Smooth muscle cell (in vitro differentiated cells): Measurements from ENCODE around the gene CXCL6. TPM values are rescaled to one million over a fixed set of nuclear protein-coding genes. Genes with fewer than 3 reads are reported as not detected.

ENCODE experiments used
- DNase-seq: peaks from one replicate; lab custom pipeline; 2025; ENCODE audit not compliant: unreplicated experiment; lab: John Stamatoyannopoulos, UW
- H2AFZ ChIP-seq: fragments of 200-600 bp; sonication (generic); 2 replicates; pipeline ENCODE4 v1.6.0; 2016; ENCODE audit warnings: antibody characterized with exemption, low read depth, mild to moderate bottlenecking
- H3F3A ChIP-seq: fragments of 200-600 bp; sonication (generic); 2 replicates; pipeline ENCODE4 v1.6.0; 2017; ENCODE audit warnings: antibody characterized with exemption, low read depth
- H3K27ac ChIP-seq: fragments of 200-600 bp; sonication (generic); 2 replicates; pipeline ENCODE4 v1.5.1; 2016; ENCODE audit warnings: low read depth, mild to moderate bottlenecking
- H3K27me3 ChIP-seq: fragments of 200-600 bp; sonication (generic); 2 replicates; pipeline ENCODE4 v1.6.1; 2016; ENCODE audit warnings: low read depth, mild to moderate bottlenecking
- H3K36me3 ChIP-seq: fragments of 200-600 bp; sonication (generic); 2 replicates; pipeline ENCODE4 v1.5.1; 2016; ENCODE audit warnings: low read depth
- H3K4me1 ChIP-seq: fragments of 200-600 bp; sonication (generic); 2 replicates; pipeline ENCODE4 v1.5.1; 2016; ENCODE audit warnings: low read depth
- H3K4me2 ChIP-seq: fragments of 200-600 bp; sonication (generic); 2 replicates; pipeline ENCODE4 v1.6.0; 2016; ENCODE audit warnings: mild to moderate bottlenecking
- H3K4me3 ChIP-seq: fragments of 200-600 bp; sonication (generic); 2 replicates; pipeline ENCODE4 v1.5.1; 2016; ENCODE audit warnings: mild to moderate bottlenecking
- H3K79me2 ChIP-seq: fragments of 200-600 bp; sonication (generic); 2 replicates; pipeline ENCODE4 v1.6.0; 2016; ENCODE audit warnings: low read depth, mild to moderate bottlenecking
- H3K9ac ChIP-seq: fragments of 200-600 bp; sonication (generic); 2 replicates; pipeline ENCODE4 v1.6.0; 2016; ENCODE audit warnings: low read depth
- H3K9me3 ChIP-seq: fragments of 200-600 bp; sonication (generic); replicated peaks from 2 replicates; pipeline ENCODE4 v1.5.1; 2016; ENCODE audit warnings: low read depth
- H4K20me1 ChIP-seq: fragments of 200-600 bp; sonication (generic); 2 replicates; pipeline ENCODE4 v1.6.0; 2016; ENCODE audit warnings: low read depth
- CTCF ChIP-seq: fragments of 200-600 bp; sonication (generic); IDR thresholded peaks from 2 replicates; pipeline ENCODE4 v1.5.1; 2017; ENCODE audit warnings: borderline replicate concordance, mild to moderate bottlenecking, antibody characterized with exemption; ENCODE audit not compliant: insufficient read depth, poor library complexity, severe bottlenecking
- WGBS: methylation state at CpG from one replicate; pipeline ENCODE4 v1.1.7; 2016; ENCODE audit warnings: low lambda C conversion rate; 5-methylcytosine and 5-hydroxymethylcytosine counted together
- polyA plus RNA-seq: library from polyadenylated mRNA; unstranded; fragments of >200 nt; fragmentation: Nextera tagmentation; extraction: Ambion mirVana; gene quantifications from 2 replicates; pipeline ENCODE4 v1.2.1, GENCODE V29; 2016
- total RNA-seq: library from RNA; depleted of rRNA; stranded (reverse); fragments of >200 nt; gene quantifications from 2 replicates; pipeline ENCODE4 v1.2.3, GENCODE V29; 2014

The CXCL6 gene
- total and polyA plus RNA-seq, 2 experiments from 2014 or later: 30.6 to 31.7 TPM

DNA sequence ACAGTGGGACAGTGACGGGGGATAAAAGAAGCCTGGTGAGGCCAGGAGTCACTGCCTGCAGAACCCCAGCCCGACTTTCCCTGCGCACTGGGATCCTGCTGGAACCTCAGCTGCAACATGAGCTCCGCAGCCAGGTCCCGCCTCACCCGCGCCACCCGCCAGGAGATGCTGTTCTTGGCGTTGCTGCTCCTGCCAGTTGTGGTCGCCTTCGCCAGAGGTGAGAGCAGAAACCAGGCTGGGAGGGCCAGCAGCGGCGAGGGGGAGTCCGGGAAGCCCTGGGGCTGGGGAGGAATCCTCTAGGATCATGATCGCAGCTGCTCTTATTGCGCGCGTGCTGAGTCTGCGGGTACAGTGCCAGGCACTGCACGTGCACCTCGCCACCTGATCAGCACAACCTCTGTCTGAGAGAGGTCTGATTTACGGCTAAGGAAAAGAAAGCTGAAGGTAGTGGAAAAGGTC is 16.8 kb downstream of the CXCL6 start, which contains the start of gene PF4V1:
PF4V1 (plus strand) TSS at position 51 of the 459 bp plus-strand sequence; CDS start at position 118, 67 bp downstream.
- Histone ChIP-seq H3K36me3 (no peaks in the 10 kb centered on the region), H3F3A (no peaks in the 10 kb centered on the region), H2AFZ (no peak within 1 kb of the TSS), H4K20me1 (no peaks in the 10 kb centered on the region), H3K4me2 (peak within 1 kb of the TSS; percentile 62), H3K4me1 (no peaks in the 10 kb centered on the region), H3K79me2 (no peaks in the 10 kb centered on the region), H3K4me3 (no peak within 1 kb of the TSS), H3K27me3 (peaks cover 36% of the 10 kb centered on the region), H3K27ac (no peak within 1 kb of the TSS), H3K9ac (no peak within 1 kb of the TSS), H3K9me3 (no peaks in the 10 kb centered on the region)
- 37% methylated on average over 22 of the region's 22 CpGs for WGBS
- TF ChIP-seq CTCF: no peak
- DNase-seq: no peak

- H3K9me3 ChIP-seq: no peaks in the 10 kb centered on the region
- peak overlapping the region; percentile 62 for H3K4me2 ChIP-seq
- no peaks in the 10 kb centered on the region for H3K36me3 ChIP-seq
- no peaks in the 10 kb centered on the region for H3K4me1 ChIP-seq
- no peak overlapping the region for H2AFZ ChIP-seq
- peaks cover 30% of the 10 kb centered on the region for H3K27me3 ChIP-seq
- H3K27ac ChIP-seq: no peak overlapping the region
- H3K9ac ChIP-seq: no peak overlapping the region
- no peaks in the 10 kb centered on the region for H4K20me1 ChIP-seq
- H3K79me2 ChIP-seq: no peaks in the 10 kb centered on the region
- no peak for DNase-seq
- no peak for TF ChIP-seq CTCF
- H3K4me3 ChIP-seq: no peak overlapping the region
- WGBS: 40% methylated on average over 7 of the region's 8 CpGs
- H3F3A ChIP-seq: peaks cover 3% of the 10 kb centered on the region
Measured at GRCh38 chr4:73853718-73854473, 17.4 kb downstream of the CXCL6 start.

GRCh38 chr4:73855406-73855805 is 18.9 kb downstream of the CXCL6 start:
- no peaks in the 10 kb centered on the region for H3K9me3 ChIP-seq
- H3K79me2 ChIP-seq: no peaks in the 10 kb centered on the region
- H3K27me3 ChIP-seq: peaks cover 30% of the 10 kb centered on the region
- no peaks in the 10 kb centered on the region for H4K20me1 ChIP-seq
- no peak overlapping the region for H3K9ac ChIP-seq
- H3K36me3 ChIP-seq: no peaks in the 10 kb centered on the region
- no peak overlapping the region for H3K4me2 ChIP-seq
- no peak for TF ChIP-seq CTCF
- DNase-seq: no peak
- no peaks in the 10 kb centered on the region for H3K4me1 ChIP-seq
- no peak overlapping the region for H2AFZ ChIP-seq
- H3K27ac ChIP-seq: no peak overlapping the region
- H3F3A ChIP-seq: peaks cover 6% of the 10 kb centered on the region
- no peak overlapping the region for H3K4me3 ChIP-seq
- 86% methylated on average over 4 of the region's 4 CpGs for WGBS

- H3K4me2 ChIP-seq: no peak overlapping the region
- no peaks in the 10 kb centered on the region for H4K20me1 ChIP-seq
- DNase-seq: no peak
- no peak overlapping the region for H2AFZ ChIP-seq
- no peaks in the 10 kb centered on the region for H3K4me1 ChIP-seq
- TF ChIP-seq CTCF: no peak
- H3K9ac ChIP-seq: no peak overlapping the region
- peaks cover 6% of the 10 kb centered on the region for H3F3A ChIP-seq
- no peaks in the 10 kb centered on the region for H3K79me2 ChIP-seq
- no peaks in the 10 kb centered on the region for H3K9me3 ChIP-seq
- no peaks in the 10 kb centered on the region for H3K36me3 ChIP-seq
- no peak overlapping the region for H3K4me3 ChIP-seq
- H3K27me3 ChIP-seq: peaks cover 30% of the 10 kb centered on the region
- H3K27ac ChIP-seq: no peak overlapping the region
Measured at GRCh38 chr4:73856518-73856917, 20.0 kb downstream of the CXCL6 start.
